Pancreas (tissue), 10 donors: ENCODE measurements around the gene MLPH. TPM values are rescaled to one million over a fixed set of nuclear protein-coding genes. Genes with fewer than 3 reads are reported as not detected.
A peak's percentile ranks its signal among the peaks of the same experiment; 100 is the strongest.

ENCODE experiments used
- ATAC-seq, 4 donors: fragments of 200-7000 bp; cut with Tn5 transposase; one replicate each; pipeline versions ENCODE4 v1.8.0 to v1.9.1; 2020; ENCODE audit warnings: mild to moderate bottlenecking in 4 of 4, moderate library complexity in 4 of 4
- DNase-seq, 6 donors: peaks; one replicate each; pipeline ENCODE4 v3.0.0-alpha.2; 2020
- FAIRE-seq: peaks from 2 replicates; lab custom pipeline; 2012; peaks lifted over from hg19 to GRCh38; lab: Jason Lieb, UNC
- H3K27ac ChIP-seq, 4 donors: fragments of 200-600 bp; sonication (generic); 1 replicate in 3 of 4; 2 replicates in 1 of 4; pipeline versions ENCODE4 v1.5.0 to v1.8.0; 2020
- H3K27me3 ChIP-seq, 4 donors: fragments of 200-600 bp; one replicate each; pipeline ENCODE4 v1.8.0; 2021
- H3K36me3 ChIP-seq, 3 donors: fragments of 200-600 bp; sonication (generic) in 1 of 3; one replicate each; pipeline versions ENCODE4 v1.5.0 to v1.8.0; 2020 to 2021
- H3K4me1 ChIP-seq, 3 donors: fragments of 200-600 bp; one replicate each; pipeline ENCODE4 v1.8.0; 2021
- H3K4me3 ChIP-seq, 4 donors: fragments of 200-600 bp; sonication (generic) in 2 of 4; one replicate each; pipeline versions ENCODE4 v1.5.0 to v1.8.0; 2020 to 2021
- H3K9me3 ChIP-seq, 4 donors: fragments of 200-600 bp; one replicate each; pipeline ENCODE4 v1.8.0; 2021
- whole genome bisulfite sequencing, 2 donors: extraction: QIAGEN DNeasy Blood & Tissue Kit; methylation state at CpG; one replicate each; pipeline ENCODE4 v1.1.7; 2013; 5-methylcytosine and 5-hydroxymethylcytosine counted together
- intact Hi-C, 3 donors: fragments of 100-400 bp; cut with DNase I; formaldehyde crosslinking; loops; one replicate each; pipeline versions ENCODE4 v1.11.1 to v1.14.2; 2022
- polyA plus RNA-seq, 2 donors: library from polyadenylated mRNA; stranded (reverse); fragments of 200-250 nt; gene quantifications; one replicate each; pipeline ENCODE4 v1.2.3, GENCODE V29; 2013
- total RNA-seq, 6 donors: library from RNA; stranded (reverse); fragmentation: NEBNext Ultra II Directional in 4 of 6; extraction: Animal tissue kit (Norgen Biotek cat#: 25700) in 4 of 6; gene quantifications; one replicate each; pipeline versions ENCODE4 v1.2.1 to v1.2.4, GENCODE V29; 2021 to 2023
- TF ChIP-seq, protein P1 (sequence below), 4 donors: fragments of 200-600 bp; sonication (generic) in 3 of 4; IDR thresholded peaks; one replicate each; pipeline versions ENCODE4 v1.5.0 to v1.8.0; 2021; ENCODE audit warnings: antibody characterized with exemption in 4 of 4
- donor health status: healthy with polysubstance abuse.
- donor health status: DM: no; HTN: no; CAD: no; lungs with moderate emphysema.
- donor health status: DM: no; HTN: no; CAD: no.
- donor health status: control.
- donor health status: control.
- donor health status: Bipolar disorder and iron deficiency.
- donor health status: DM: yes; HTN: yes; CAD: no.
- donor health status: DM: no; HTN: no; CAD: no.
- donor health status: DM: no; HTN: no; CAD: no.
- donor health status: DM: yes; HTN: yes; CAD: no.

The MLPH gene
- total and polyA plus RNA-seq, 8 donors: 6.2 to 45.2 (median 19.3) TPM

DNA sequence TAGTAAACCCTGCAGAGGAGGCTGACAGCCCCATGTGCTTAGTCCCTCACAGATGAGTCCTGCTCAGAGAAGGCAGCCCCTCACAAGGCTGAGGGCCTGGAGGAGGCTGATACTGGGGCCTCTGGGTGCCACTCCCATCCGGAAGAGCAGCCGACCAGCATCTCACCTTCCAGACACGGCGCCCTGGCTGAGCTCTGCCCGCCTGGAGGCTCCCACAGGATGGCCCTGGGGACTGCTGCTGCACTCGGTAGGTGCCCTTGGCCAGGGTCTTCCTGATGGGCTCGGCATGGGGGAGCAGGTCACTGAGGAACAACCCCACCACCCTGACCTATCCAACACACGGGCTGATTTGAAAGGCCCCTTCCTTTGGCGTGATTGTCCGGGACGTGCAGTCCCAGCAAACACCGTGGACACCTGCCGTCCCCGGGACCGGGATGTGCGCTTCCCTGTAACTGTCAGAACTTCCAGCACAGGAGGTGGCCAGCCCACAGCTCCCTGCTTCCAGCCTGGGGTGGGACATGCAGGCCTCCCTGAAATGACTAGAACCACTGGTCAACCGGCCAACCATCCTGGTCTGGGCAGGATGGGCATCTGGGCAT, 38.6 kb downstream of the MLPH start:
- H3K36me3 ChIP-seq: no peaks in the 10 kb centered on the region
- no peaks in the 10 kb centered on the region for H3K9me3 ChIP-seq
- H3K27ac ChIP-seq: no peak overlapping the region
- ATAC-seq: no peak
- no peak for DNase-seq
- FAIRE-seq: no peak
- H3K27me3 ChIP-seq: no peaks in the 10 kb centered on the region
- no peak overlapping the region for H3K4me3 ChIP-seq
- intact Hi-C loops: no loop called here
- 90 to 91% methylated on average over 17 of the region's 17 CpGs for WGBS, 2 donors
- H3K4me1 ChIP-seq: no peaks in the 10 kb centered on the region
- TF ChIP-seq, protein P1, sequence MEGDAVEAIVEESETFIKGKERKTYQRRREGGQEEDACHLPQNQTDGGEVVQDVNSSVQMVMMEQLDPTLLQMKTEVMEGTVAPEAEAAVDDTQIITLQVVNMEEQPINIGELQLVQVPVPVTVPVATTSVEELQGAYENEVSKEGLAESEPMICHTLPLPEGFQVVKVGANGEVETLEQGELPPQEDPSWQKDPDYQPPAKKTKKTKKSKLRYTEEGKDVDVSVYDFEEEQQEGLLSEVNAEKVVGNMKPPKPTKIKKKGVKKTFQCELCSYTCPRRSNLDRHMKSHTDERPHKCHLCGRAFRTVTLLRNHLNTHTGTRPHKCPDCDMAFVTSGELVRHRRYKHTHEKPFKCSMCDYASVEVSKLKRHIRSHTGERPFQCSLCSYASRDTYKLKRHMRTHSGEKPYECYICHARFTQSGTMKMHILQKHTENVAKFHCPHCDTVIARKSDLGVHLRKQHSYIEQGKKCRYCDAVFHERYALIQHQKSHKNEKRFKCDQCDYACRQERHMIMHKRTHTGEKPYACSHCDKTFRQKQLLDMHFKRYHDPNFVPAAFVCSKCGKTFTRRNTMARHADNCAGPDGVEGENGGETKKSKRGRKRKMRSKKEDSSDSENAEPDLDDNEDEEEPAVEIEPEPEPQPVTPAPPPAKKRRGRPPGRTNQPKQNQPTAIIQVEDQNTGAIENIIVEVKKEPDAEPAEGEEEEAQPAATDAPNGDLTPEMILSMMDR (IDR thresholded peaks at IDR 0.05): no peak

GRCh38 chr2:237527233-237527632, 40.2 kb downstream of the MLPH start:
- Histone ChIP-seq H3K4me3 (no peak overlapping the region), H3K4me1 (no peaks in the 10 kb centered on the region), H3K27ac (no peak overlapping the region), H3K9me3 (no peaks in the 10 kb centered on the region), H3K36me3 (no peaks in the 10 kb centered on the region), H3K27me3 (no peaks in the 10 kb centered on the region)
- TF ChIP-seq, protein P1 (IDR thresholded peaks at IDR 0.05): no peak
- DNase-seq (no peak), ATAC-seq (no peak), FAIRE-seq (no peak)
- intact Hi-C loops: no loop called here
- WGBS, 2 donors: 91 to 95% methylated on average over 11 of the region's 11 CpGs

DNA sequence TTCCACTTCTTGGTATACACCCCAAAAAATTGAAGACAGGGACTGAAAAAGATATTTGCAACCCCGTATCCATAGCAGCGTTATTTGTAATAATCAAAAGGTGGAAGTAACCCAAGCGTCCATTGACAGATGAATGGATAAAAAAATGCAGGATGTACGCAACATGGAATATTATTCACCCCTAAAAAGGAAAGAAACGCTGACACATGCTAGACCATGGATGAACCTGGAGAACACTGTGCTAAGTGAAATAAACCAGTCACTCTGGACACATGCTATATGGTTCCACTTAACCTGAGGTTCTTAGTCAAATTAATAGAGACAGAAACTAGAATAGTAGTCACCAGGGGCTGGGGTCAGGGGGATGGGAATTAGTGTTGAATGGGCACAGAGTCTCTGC, 40.7 kb downstream of the MLPH start:
- Histone ChIP-seq H3K36me3 (no peaks in the 10 kb centered on the region), H3K27ac (no peak overlapping the region), H3K9me3 (no peaks in the 10 kb centered on the region), H3K27me3 (no peaks in the 10 kb centered on the region), H3K4me3 (no peak overlapping the region), H3K4me1 (no peaks in the 10 kb centered on the region)
- DNase-seq (no peak), FAIRE-seq (no peak), ATAC-seq (no peak)
- WGBS, 2 donors: 92 to 98% methylated on average over 5 of the region's 5 CpGs
- TF ChIP-seq, protein P1 (IDR thresholded peaks at IDR 0.05): no peak
- intact Hi-C loops: no loop called here

GRCh38 chr2:237529452-237530402, 42.7 kb downstream of the MLPH start:
- ATAC-seq (peak in 2 of 4 donors; percentile 23 to 45), FAIRE-seq (no peak), DNase-seq (no peak)
- H3K9me3 ChIP-seq: no peaks in the 10 kb centered on the region
- no peak overlapping the region for H3K27ac ChIP-seq
- H3K27me3 ChIP-seq: no peaks in the 10 kb centered on the region
- TF ChIP-seq, protein P1 (IDR thresholded peaks at IDR 0.05): no peak
- no peak overlapping the region for H3K4me3 ChIP-seq
- WGBS, 2 donors: 87% methylated on average over 19 of the region's 19 CpGs
- H3K4me1 ChIP-seq: no peaks in the 10 kb centered on the region
- H3K36me3 ChIP-seq: no peaks in the 10 kb centered on the region
- intact Hi-C loops: no loop called here
